ENCODE data around the gene UCN3. TPM values are rescaled to one million over a fixed set of nuclear protein-coding genes. Genes with fewer than 3 reads are reported as not detected.
"Not testable (repeated sequence)": the region's sequence is repeated elsewhere in the genome, so short reads cannot be mapped to it uniquely, and the experiment has no call there.

UCN3 gene
- total RNA-seq, 1 donor from 2014 or later = not detected

DNA sequence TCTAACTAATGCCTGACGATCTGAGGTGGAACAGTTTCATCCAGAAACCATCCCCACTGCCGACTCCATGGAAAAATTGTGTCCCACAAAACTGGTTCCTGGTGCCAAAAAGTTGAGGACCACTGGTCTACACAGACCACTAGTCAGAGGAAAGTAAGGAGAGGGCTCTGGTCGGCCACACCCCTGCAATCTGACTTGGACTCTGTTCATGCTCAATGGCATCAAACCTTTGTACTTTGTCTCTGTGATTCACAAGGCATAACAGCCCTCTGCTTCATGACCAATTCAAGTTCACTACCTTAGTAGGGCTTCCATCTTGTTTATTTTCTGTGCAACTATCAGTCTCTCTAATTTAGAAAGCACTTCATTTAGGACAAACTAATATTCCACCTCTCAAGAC, 38.0 kb downstream of the UCN3 start:
- DNase-seq (ENCODE audit: low spot score) = no peak
- Mint-ChIP-seq H3K27ac (no peak overlapping the region), H3K4me3 (no peak overlapping the region), H3K27me3 (ENCODE audit: insufficient read depth, low read depth) (peaks cover 9% of the 10 kb centered on the region), H3K36me3 (no peaks in the 10 kb centered on the region), H3K9me3 (peaks cover 2% of the 10 kb centered on the region), H3K4me1 (no peaks in the 10 kb centered on the region)
- Histone ChIP-seq H3K9ac (no peak overlapping the region), H4K20me1 (ENCODE audit: low read depth) (no peaks in the 10 kb centered on the region), H3K27me3 (no peaks in the 10 kb centered on the region), H3F3A (ENCODE audit: low read depth) (no peaks in the 10 kb centered on the region), H3K9me3 (ENCODE audit: low read depth) (peaks cover 6% of the 10 kb centered on the region), H3K4me2 (no peak overlapping the region), H3K4me3 (no peak overlapping the region), H3K27ac (no peak overlapping the region), H3K4me1 (no peaks in the 10 kb centered on the region), H3K36me3 (no peaks in the 10 kb centered on the region), H2AFZ (replicated peaks) (no peak overlapping the region), H3K79me2 (ENCODE audit: low read depth) (no peaks in the 10 kb centered on the region)
- TF ChIP-seq EZH2 (IDR thresholded peaks at IDR 0.05) = no peak
- TF ChIP-seq EZH2phosphoT487 (IDR thresholded peaks at IDR 0.05) = no peak
- TF ChIP-seq, protein P1, sequence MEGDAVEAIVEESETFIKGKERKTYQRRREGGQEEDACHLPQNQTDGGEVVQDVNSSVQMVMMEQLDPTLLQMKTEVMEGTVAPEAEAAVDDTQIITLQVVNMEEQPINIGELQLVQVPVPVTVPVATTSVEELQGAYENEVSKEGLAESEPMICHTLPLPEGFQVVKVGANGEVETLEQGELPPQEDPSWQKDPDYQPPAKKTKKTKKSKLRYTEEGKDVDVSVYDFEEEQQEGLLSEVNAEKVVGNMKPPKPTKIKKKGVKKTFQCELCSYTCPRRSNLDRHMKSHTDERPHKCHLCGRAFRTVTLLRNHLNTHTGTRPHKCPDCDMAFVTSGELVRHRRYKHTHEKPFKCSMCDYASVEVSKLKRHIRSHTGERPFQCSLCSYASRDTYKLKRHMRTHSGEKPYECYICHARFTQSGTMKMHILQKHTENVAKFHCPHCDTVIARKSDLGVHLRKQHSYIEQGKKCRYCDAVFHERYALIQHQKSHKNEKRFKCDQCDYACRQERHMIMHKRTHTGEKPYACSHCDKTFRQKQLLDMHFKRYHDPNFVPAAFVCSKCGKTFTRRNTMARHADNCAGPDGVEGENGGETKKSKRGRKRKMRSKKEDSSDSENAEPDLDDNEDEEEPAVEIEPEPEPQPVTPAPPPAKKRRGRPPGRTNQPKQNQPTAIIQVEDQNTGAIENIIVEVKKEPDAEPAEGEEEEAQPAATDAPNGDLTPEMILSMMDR (IDR thresholded peaks at IDR 0.05) = no peak

DNA sequence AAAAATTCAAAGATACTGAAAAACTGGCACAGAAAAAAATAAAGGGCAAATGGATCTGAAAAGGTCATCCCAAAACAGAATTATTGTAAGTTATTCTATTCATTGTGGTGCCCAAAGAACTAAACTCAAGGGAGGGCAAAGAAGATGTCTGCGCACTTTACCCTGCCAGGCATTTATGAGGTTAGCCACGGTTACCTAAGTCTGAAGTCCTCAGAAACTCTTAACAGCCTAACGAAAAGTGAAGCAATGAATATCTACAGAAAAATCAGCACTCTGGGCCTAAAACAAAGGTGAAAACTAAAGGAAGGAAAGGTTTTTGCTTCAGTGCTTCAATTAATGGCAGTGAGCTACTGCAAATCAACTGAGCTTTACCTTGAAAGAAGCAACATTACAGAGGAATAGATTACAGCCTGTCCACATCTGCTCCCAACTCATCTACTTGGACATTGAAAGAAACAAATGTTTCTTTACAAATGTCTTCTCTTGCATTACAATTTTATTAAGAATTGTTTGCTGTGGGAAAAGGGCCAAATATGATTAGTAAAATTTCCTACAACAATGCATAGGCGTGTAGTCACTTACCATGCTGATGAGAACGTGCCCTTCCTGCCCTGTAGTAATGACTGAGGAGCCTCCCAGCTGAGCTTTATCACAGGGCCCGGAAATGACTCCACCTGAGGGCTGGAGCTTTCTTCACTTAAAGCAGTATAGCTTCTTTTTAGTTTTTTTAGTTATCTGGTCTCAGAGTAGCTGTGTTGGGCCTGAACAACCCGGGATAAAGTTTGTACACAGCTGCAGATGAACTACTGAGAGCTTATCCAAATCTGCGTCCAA, 39.7 kb downstream of the UCN3 start, which contains the start of gene TUBAL3:
Gene TUBAL3, minus strand, starts transcription at position 621 of the 834 bp plus-strand sequence. Its CDS starts 36 bp downstream, at position 585.
- no peak within 1 kb of the TSS for H2AFZ ChIP-seq (replicated peaks)
- no peaks in the 10 kb centered on the region for H3K4me1 ChIP-seq
- no peak within 1 kb of the TSS for H3K4me3 ChIP-seq
- H3K27ac Mint-ChIP-seq = no peak within 1 kb of the TSS
- TF ChIP-seq EZH2 (IDR thresholded peaks at IDR 0.05) = no peak
- TF ChIP-seq EZH2phosphoT487 (IDR thresholded peaks at IDR 0.05) = no peak
- TF ChIP-seq, protein P1 (IDR thresholded peaks at IDR 0.05) = no peak
- no peaks in the 10 kb centered on the region for H3K36me3 Mint-ChIP-seq
- H3K9ac ChIP-seq = no peak within 1 kb of the TSS
- no peak within 1 kb of the TSS for H3K4me2 ChIP-seq
- no peaks in the 10 kb centered on the region for H3K27me3 ChIP-seq
- no peaks in the 10 kb centered on the region for H3K4me1 Mint-ChIP-seq
- H3K79me2 ChIP-seq (ENCODE audit: low read depth) = no peaks in the 10 kb centered on the region
- no peak within 1 kb of the TSS for H3K4me3 Mint-ChIP-seq
- peaks cover 6% of the 10 kb centered on the region for H3K27me3 Mint-ChIP-seq (ENCODE audit: insufficient read depth, low read depth)
- no peak for DNase-seq (ENCODE audit: low spot score)
- peaks cover 6% of the 10 kb centered on the region for H3K9me3 ChIP-seq (ENCODE audit: low read depth)
- no peaks in the 10 kb centered on the region for H4K20me1 ChIP-seq (ENCODE audit: low read depth)
- H3F3A ChIP-seq (ENCODE audit: low read depth) = no peaks in the 10 kb centered on the region
- peaks cover 8% of the 10 kb centered on the region for H3K9me3 Mint-ChIP-seq
- H3K27ac ChIP-seq = no peak within 1 kb of the TSS
- no peaks in the 10 kb centered on the region for H3K36me3 ChIP-seq

DNA sequence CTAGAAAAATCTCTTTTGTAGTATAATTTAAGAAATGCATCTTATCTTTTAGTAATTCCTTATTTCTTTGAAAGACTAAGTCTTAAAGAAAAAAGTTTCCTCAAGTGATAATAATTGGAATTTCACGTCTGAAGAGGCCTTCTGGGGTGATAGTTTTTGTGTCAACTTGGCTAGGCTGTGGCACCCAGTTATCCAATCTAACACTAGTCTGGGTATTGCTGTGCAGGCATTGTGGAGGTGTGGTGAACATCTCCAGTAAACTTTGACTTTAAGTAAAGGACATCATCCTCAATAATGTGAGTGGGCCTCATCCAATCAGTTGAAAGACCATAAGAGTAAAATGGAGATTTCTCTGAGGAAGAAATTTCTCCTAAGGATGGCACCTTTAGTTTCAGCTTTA, 42.2 kb downstream of the UCN3 start:
- Histone ChIP-seq H3K36me3 (no peaks in the 10 kb centered on the region), H3K4me1 (no peaks in the 10 kb centered on the region), H2AFZ (replicated peaks) (no peak overlapping the region), H3K4me2 (no peak overlapping the region), H3K4me3 (no peak overlapping the region), H3F3A (ENCODE audit: low read depth) (no peaks in the 10 kb centered on the region), H3K9me3 (ENCODE audit: low read depth) (peaks cover 6% of the 10 kb centered on the region), H3K27ac (no peak overlapping the region), H3K9ac (no peak overlapping the region), H4K20me1 (ENCODE audit: low read depth) (no peaks in the 10 kb centered on the region), H3K79me2 (ENCODE audit: low read depth) (no peaks in the 10 kb centered on the region), H3K27me3 (no peaks in the 10 kb centered on the region)
- H3K4me1 Mint-ChIP-seq = peaks cover under 1% of the 10 kb centered on the region
- H3K27me3 Mint-ChIP-seq (ENCODE audit: insufficient read depth, low read depth) = peaks cover 6% of the 10 kb centered on the region
- DNase-seq (ENCODE audit: low spot score) = no peak
- no peaks in the 10 kb centered on the region for H3K36me3 Mint-ChIP-seq
- H3K4me3 Mint-ChIP-seq = no peak overlapping the region
- H3K27ac Mint-ChIP-seq = no peak overlapping the region
- TF ChIP-seq, protein P1 (IDR thresholded peaks at IDR 0.05) = no peak
- no peak for TF ChIP-seq EZH2phosphoT487 (IDR thresholded peaks at IDR 0.05)
- TF ChIP-seq EZH2 (IDR thresholded peaks at IDR 0.05) = no peak
- H3K9me3 Mint-ChIP-seq = peaks cover 8% of the 10 kb centered on the region

GRCh38 chr10:5410787-5411186, 46.0 kb downstream of the UCN3 start:
- Histone ChIP-seq H3K4me1 (peaks cover 16% of the 10 kb centered on the region), H3K79me2 (ENCODE audit: low read depth) (peaks cover 30% of the 10 kb centered on the region), H4K20me1 (ENCODE audit: low read depth) (peaks cover 22% of the 10 kb centered on the region)
- H3K27ac Mint-ChIP-seq; H3K4me1 Mint-ChIP-seq; H3K27me3 Mint-ChIP-seq (ENCODE audit: insufficient read depth, low read depth); H3K9me3 ChIP-seq (ENCODE audit: low read depth); H3K36me3 Mint-ChIP-seq; H3K36me3 ChIP-seq; H3F3A ChIP-seq (ENCODE audit: low read depth); H3K4me3 Mint-ChIP-seq; H2AFZ ChIP-seq (replicated peaks); H3K9me3 Mint-ChIP-seq; H3K27me3 ChIP-seq; DNase-seq (ENCODE audit: low spot score); H3K27ac ChIP-seq; H3K4me2 ChIP-seq; H3K4me3 ChIP-seq; H3K9ac ChIP-seq: not testable (repeated sequence)
